ENCODE results near the gene ARAP1. TPM values are rescaled to one million over a fixed set of nuclear protein-coding genes. Genes with fewer than 3 reads are reported as not detected.
A peak's percentile ranks its signal among the peaks of the same experiment; 100 is the strongest.

Gene ARAP1
- total RNA-seq, 3 donors from 2014 or later, result 85.9 to 109 (median 97.0) TPM

DNA sequence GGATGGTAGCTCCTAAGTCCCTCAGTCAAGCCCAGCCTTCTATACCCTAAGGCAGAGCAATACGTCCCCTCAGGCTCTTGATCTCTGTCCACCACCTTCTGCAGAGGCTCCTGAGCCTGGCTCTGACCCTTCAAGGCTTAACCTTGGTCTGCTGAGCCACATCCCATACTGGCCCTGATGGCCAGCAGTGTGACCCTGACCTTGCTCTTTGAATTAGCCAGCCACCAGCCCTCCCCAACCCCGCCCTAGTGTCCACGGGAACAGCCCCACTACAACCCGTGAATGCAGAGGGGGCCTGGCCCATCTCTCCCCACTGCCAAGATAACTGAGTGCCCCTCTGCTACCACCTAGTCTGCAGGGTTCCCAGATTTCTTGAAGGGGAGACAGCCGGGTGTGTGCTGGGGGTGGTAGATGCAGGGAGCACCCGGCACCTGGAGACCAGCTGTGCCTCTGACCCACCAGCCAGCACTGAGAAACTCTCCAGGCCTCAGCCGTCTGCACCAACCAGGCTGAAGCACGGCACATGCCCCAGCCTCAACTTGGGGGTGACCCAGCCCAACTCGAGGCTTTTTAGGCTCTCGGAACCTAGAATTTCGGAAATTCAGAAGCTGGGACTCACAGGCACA is 6.2 kb downstream of the ARAP1 start:
- no peaks in the 10 kb centered on the region for H3K27me3 ChIP-seq
- intact Hi-C loops (cut with DNase I; ENCODE audit: low total_unique reads), result no loop called here
- DNase-seq (ENCODE audit: low spot score in 2 of 2), result no peak
- H3K4me3 ChIP-seq, result no peak overlapping the region
- H3K9me3 ChIP-seq, result no peaks in the 10 kb centered on the region
- no peaks in the 10 kb centered on the region for H3K4me1 ChIP-seq
- no peak overlapping the region for H3K27ac ChIP-seq
- TF ChIP-seq POLR2AphosphoS5 (IDR thresholded peaks at IDR 0.05) (no peak), POLR2A (IDR thresholded peaks at IDR 0.05) (no peak)
- TF ChIP-seq, protein P1, sequence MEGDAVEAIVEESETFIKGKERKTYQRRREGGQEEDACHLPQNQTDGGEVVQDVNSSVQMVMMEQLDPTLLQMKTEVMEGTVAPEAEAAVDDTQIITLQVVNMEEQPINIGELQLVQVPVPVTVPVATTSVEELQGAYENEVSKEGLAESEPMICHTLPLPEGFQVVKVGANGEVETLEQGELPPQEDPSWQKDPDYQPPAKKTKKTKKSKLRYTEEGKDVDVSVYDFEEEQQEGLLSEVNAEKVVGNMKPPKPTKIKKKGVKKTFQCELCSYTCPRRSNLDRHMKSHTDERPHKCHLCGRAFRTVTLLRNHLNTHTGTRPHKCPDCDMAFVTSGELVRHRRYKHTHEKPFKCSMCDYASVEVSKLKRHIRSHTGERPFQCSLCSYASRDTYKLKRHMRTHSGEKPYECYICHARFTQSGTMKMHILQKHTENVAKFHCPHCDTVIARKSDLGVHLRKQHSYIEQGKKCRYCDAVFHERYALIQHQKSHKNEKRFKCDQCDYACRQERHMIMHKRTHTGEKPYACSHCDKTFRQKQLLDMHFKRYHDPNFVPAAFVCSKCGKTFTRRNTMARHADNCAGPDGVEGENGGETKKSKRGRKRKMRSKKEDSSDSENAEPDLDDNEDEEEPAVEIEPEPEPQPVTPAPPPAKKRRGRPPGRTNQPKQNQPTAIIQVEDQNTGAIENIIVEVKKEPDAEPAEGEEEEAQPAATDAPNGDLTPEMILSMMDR (IDR thresholded peaks at IDR 0.05), result no peak
- no peaks in the 10 kb centered on the region for H3K36me3 ChIP-seq

DNA sequence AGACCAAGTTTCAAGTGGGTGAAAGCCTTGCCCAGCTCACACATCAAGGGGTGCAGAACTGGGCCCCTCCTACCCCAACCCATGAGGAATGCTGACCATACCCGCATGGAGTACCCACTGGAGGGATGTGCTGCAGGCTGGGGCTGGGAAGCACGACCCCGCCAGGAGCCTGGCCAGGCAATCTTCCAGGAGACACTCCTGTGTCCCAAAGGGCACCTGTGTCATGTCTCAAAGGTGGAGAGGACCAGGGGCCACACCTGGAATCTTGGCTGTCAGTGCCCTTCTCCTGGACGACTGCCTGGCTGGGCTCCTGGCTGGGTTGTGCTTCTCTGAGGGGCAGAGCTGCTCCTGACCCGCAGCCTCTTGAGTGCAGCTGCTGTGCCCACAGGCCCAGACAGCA is 6.7 kb downstream of the ARAP1 start:
- no peak overlapping the region for H3K27ac ChIP-seq
- TF ChIP-seq POLR2A (IDR thresholded peaks at IDR 0.05) (no peak), POLR2AphosphoS5 (IDR thresholded peaks at IDR 0.05) (no peak)
- TF ChIP-seq, protein P1 (IDR thresholded peaks at IDR 0.05), result no peak
- no peaks in the 10 kb centered on the region for H3K9me3 ChIP-seq
- no peaks in the 10 kb centered on the region for H3K36me3 ChIP-seq
- no peaks in the 10 kb centered on the region for H3K4me1 ChIP-seq
- DNase-seq (ENCODE audit: low spot score in 2 of 2), result no peak
- no peak overlapping the region for H3K4me3 ChIP-seq
- intact Hi-C loops (cut with DNase I; ENCODE audit: low total_unique reads), result no loop called here
- H3K27me3 ChIP-seq, result no peaks in the 10 kb centered on the region

DNA sequence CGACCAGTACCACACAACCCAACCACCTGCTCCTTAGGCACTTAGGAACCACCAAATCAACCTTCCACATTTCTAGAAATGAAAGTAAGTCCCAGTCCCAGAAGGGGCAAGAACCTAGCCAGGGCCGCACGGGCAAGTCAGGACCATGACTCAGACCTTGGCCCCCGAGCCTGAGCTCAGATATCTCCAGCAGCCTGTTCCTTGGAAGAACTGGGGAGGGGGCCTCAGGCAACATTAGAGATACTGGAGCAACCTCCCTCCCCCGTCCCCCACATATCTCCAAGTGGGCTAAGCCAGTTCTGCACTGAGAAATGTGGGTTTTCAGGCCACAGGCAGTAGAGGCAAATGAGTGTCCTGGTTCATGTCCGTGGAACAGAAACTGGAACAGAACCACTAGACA is 7.7 kb downstream of the ARAP1 start:
- Histone ChIP-seq H3K4me3 (no peak overlapping the region), H3K27ac (peak overlapping the region in 1 of 2 donors; percentile 25), H3K36me3 (no peaks in the 10 kb centered on the region), H3K9me3 (no peaks in the 10 kb centered on the region), H3K27me3 (no peaks in the 10 kb centered on the region), H3K4me1 (no peaks in the 10 kb centered on the region)
- DNase-seq (ENCODE audit: low spot score in 2 of 2), result no peak
- intact Hi-C loops (cut with DNase I; ENCODE audit: low total_unique reads), result no loop called here
- TF ChIP-seq POLR2AphosphoS5 (IDR thresholded peaks at IDR 0.05) (no peak), POLR2A (IDR thresholded peaks at IDR 0.05) (no peak)
- TF ChIP-seq, protein P1 (IDR thresholded peaks at IDR 0.05), result no peak

- H3K4me1 ChIP-seq, result no peaks in the 10 kb centered on the region
Observed at GRCh38 chr11:72743321-72744221, 8.6 kb downstream of the ARAP1 start.

More at GRCh38 chr11:72743321-72744221, 8.6 kb downstream of the ARAP1 start:
- intact Hi-C loops (cut with DNase I; ENCODE audit: low total_unique reads), result no loop called here
- no peaks in the 10 kb centered on the region for H3K27me3 ChIP-seq
- H3K36me3 ChIP-seq, result no peaks in the 10 kb centered on the region
- H3K9me3 ChIP-seq, result no peaks in the 10 kb centered on the region
- no peak overlapping the region for H3K4me3 ChIP-seq
- no peak for DNase-seq (ENCODE audit: low spot score in 2 of 2)
- H3K27ac ChIP-seq, result peak overlapping the region in 1 of 2 donors; percentile 25
- TF ChIP-seq, protein P1 (IDR thresholded peaks at IDR 0.05), result no peak
- TF ChIP-seq POLR2AphosphoS5 (IDR thresholded peaks at IDR 0.05), result no peak
- no peak for TF ChIP-seq POLR2A (IDR thresholded peaks at IDR 0.05)
